HCT116 (cell line): Measurements from ENCODE around the gene ZDHHC1.

Source experiments
- CTCF ChIP-seq, 3 experiments: fragments of 200-600 bp in 1 of 3; sonication (generic) in 1 of 3; IDR thresholded peaks in 2 of 3; conservative IDR thresholded peaks in 1 of 3; 2 replicates each; pipeline ENCODE4 v1.5.1; 2012 to 2017; ENCODE audit warnings: low read depth in 2 of 3, low read length in 2 of 3, antibody characterized with exemption in 1 of 3, borderline replicate concordance in 1 of 3, control low read depth in 1 of 3, mild to moderate bottlenecking in 1 of 3, mixed read lengths in 1 of 3, mixed run types in 1 of 3, moderate library complexity in 1 of 3; ENCODE audit not compliant: insufficient read depth in 1 of 3
- EZH2phosphoT487 ChIP-seq: fragments of 200-600 bp; IDR thresholded peaks from 2 replicates; pipeline ENCODE4 v1.6.1; 2018; ENCODE audit warnings: antibody characterized with exemption, borderline replicate concordance

GRCh38 chr16:67406111-67406971 is 9.9 kb downstream of the ZDHHC1 start:
- TF ChIP-seq CTCF (IDR thresholded peaks at IDR 0.05 in 2 of 3, conservative IDR thresholded peaks at IDR 0.05 in 1 of 3; ENCODE audit: borderline replicate concordance in 1 of 3, insufficient read depth in 1 of 3, low read depth in 2 of 3, low read length in 2 of 3) (no peak), EZH2phosphoT487 (no peak)
